GM12801 (cell line): ENCODE measurements around the gene PPFIBP1.

ENCODE experiments used
- TF ChIP-seq, protein P1 (sequence below): IDR thresholded peaks from one replicate; pipeline ENCODE4 v1.5.1; 2011; ENCODE audit warnings: control low read depth; ENCODE audit not compliant: insufficient read length; ENCODE audit errors: extremely low read depth

The PPFIBP1 gene

DNA sequence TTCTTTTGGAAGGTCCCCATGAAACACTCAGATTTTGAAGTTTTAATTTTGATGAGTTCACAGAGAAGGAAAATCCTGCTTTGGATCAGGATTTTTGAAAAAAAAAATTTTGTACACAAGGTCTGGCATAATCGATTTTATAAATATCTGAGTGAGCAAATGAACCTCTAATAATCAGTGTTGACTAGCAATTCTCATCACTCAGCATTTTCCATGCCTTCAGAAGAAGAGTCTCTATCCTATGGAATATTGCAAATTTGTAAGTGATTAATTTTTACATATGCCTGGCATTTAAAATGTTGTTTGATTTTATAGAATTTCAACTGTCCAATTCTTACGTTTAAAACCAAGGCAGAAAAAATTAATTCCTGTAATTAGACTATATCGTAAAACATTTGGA is 141.7 kb downstream of the PPFIBP1 start:
- TF ChIP-seq, protein P1, sequence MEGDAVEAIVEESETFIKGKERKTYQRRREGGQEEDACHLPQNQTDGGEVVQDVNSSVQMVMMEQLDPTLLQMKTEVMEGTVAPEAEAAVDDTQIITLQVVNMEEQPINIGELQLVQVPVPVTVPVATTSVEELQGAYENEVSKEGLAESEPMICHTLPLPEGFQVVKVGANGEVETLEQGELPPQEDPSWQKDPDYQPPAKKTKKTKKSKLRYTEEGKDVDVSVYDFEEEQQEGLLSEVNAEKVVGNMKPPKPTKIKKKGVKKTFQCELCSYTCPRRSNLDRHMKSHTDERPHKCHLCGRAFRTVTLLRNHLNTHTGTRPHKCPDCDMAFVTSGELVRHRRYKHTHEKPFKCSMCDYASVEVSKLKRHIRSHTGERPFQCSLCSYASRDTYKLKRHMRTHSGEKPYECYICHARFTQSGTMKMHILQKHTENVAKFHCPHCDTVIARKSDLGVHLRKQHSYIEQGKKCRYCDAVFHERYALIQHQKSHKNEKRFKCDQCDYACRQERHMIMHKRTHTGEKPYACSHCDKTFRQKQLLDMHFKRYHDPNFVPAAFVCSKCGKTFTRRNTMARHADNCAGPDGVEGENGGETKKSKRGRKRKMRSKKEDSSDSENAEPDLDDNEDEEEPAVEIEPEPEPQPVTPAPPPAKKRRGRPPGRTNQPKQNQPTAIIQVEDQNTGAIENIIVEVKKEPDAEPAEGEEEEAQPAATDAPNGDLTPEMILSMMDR = no peak

DNA sequence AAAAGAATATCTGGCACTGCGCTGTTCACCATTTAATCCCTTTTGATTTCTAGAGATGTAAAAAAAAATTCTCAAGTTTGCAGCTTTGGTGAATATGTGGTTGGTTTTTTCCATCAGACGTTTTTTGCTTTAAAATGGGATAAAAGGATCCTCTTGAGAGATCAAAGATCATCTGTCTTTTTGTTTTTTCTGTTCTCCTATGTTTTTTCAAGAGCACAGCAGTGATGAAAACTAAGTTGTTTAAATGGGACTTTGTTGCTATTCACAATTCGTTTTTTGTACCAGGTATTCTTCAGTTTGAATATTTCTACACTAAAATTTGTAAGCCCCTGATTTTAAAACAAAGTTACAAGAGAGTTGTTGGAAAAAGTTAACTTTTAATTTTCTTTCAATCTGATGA is 142.5 kb downstream of the PPFIBP1 start:
- TF ChIP-seq, protein P1 = no peak

DNA sequence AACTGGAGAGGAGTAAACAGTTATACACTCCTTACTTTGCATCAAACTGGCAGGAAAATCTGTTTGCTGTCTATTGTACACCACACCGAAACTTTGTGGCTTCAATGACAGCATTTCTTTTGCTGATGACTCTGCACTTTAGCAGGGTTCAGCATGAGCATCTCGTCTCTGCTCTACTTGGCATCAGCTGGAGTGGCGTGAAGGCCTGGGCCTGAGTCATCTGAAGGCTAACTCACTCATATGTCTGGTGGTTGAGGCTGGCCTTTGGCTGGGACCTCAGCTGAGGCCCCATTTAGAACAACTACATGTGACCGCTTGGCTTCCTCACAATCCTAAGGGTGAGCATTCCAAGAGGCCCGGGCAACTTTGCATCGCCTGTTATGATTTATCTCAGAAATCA is 143.5 kb downstream of the PPFIBP1 start:
- TF ChIP-seq, protein P1 = no peak

DNA sequence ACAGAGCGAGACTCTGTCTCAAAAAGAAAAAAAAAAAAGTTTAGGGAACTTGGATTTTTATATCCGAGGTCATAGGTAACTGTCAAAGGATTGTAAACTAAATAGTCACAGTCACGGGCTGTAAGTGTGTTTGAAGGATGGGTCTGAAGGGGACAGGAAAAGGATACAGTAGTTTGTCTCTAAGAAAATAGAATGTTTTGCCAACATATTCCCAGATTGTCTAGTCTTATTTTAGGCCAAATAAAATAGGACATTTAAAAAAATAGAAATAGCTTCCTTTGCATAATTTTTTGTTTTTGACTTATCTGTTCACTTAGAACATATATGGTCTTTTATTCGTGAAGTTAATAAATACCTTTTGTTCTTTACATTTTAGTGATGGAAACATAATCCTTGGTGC is 148.0 kb downstream of the PPFIBP1 start:
- TF ChIP-seq, protein P1 = no peak

DNA sequence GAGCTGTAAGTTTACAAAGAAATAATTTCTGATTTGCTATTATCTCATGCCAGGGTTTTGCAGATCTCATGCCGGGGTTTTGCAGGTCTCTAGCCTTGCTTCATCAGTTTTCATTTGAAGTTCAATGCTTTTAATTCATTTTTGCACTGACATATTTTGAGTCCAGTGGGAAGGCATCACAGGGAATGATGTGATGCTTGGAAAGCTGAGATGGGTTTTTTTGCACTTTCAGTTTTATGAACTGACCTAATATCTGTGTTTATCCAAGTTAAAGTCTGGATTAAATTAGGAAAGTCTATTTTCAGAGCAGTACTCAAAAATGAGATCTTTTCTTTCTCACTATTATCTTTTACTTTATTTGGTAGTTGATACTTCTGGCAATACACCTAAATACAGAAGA is 148.6 kb downstream of the PPFIBP1 start:
- TF ChIP-seq, protein P1 = no peak

DNA sequence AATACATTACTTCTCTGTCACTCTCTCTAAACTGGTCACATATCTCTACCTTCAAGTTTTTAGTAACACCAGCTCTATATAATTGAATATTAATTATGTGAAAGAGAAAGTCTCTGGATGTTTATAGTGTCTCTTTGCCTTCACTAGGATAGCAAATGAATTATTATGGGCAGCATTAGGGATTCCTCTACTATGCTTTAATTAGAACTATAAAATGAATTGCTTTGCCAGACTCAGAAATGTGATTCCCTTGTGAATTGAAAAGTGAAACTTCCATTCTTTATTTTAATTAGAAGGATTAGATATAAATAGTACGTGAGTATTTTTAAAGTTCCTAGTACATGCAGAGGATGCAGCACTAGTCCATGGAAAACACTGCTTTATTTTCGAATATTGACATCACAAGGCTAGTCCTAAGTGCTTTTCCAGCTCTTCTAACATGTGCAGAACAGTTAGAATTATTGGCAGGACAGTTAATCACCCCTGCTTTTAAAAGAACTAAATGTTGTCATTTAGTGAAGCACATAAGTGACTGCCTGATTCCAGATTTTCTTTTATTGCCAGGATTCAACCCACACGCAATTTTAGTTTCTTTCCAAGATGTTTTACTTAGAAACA is 149.2 kb downstream of the PPFIBP1 start:
- TF ChIP-seq, protein P1 = no peak

DNA sequence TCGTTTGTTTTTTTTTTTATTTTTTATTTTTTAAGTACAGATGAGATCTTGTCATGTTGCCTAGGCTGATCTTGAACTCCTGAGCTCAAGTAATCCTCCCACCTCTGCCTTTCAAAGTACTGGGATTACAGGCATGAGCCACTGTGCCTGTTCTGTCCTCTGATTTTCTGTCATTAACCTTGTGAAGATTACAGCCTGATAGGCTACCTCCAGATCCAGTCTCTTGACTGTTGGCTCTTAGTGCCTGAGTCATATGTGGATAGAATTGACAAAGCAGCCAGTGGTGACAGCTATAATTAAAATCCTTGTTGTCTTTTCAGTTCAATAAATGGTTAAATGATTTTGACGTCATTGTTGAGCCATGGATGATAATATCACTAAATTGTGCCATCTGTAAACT is 151.0 kb downstream of the PPFIBP1 start:
- TF ChIP-seq, protein P1 = no peak
